Measurements from ENCODE around the gene BCAS3. TPM values are rescaled to one million over a fixed set of nuclear protein-coding genes. Genes with fewer than 3 reads are reported as not detected.
A peak's percentile ranks its signal among the peaks of the same experiment; 100 is the strongest.

BCAS3 gene
- total RNA-seq, 1 donor from 2014 or later: 29.6 TPM

DNA sequence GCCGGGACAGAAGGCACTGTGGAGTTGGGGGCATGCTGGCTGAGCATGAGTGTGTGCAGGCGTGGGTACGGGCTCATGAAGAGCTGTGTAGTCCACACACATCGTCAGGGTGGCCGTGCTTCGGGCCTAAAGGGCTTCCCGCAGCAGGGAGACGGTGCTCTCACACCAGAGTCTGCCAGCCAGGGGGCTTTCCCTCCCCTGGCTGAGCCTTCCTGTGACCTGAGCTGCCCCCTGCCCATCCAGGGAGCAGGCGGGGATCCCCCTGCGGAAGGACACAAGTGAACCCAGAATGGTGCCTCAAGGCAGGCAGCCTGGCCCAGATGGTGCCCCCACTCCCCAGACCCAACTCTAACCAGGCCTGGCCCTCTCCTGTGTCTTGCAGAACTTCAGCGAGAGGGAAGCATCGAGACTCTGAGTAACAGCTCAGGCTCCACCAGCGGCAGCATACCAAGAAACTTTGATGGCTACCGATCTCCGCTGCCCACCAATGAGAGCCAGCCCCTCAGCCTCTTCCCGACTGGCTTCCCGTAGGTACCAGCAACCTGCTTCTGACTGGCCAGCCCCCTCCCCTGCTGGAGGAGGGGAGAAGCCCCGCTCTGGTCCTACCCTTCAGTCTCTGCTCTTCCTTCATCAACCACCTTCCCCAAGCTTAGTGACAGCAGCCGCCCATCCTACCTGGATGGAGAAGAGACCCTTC, 714.1 kb downstream of the BCAS3 start:
- Histone ChIP-seq H3K4me1 (peaks cover 16% of the 10 kb centered on the region), H3K27ac (no peak overlapping the region), H3K4me3 (no peak overlapping the region), H3K9me3 (no peaks in the 10 kb centered on the region), H3K27me3 (ENCODE audit: low read depth) (peaks cover 16% of the 10 kb centered on the region), H3K36me3 (no peaks in the 10 kb centered on the region)
- DNase-seq: no peak
- no peak for ATAC-seq
- TF ChIP-seq, protein P1, sequence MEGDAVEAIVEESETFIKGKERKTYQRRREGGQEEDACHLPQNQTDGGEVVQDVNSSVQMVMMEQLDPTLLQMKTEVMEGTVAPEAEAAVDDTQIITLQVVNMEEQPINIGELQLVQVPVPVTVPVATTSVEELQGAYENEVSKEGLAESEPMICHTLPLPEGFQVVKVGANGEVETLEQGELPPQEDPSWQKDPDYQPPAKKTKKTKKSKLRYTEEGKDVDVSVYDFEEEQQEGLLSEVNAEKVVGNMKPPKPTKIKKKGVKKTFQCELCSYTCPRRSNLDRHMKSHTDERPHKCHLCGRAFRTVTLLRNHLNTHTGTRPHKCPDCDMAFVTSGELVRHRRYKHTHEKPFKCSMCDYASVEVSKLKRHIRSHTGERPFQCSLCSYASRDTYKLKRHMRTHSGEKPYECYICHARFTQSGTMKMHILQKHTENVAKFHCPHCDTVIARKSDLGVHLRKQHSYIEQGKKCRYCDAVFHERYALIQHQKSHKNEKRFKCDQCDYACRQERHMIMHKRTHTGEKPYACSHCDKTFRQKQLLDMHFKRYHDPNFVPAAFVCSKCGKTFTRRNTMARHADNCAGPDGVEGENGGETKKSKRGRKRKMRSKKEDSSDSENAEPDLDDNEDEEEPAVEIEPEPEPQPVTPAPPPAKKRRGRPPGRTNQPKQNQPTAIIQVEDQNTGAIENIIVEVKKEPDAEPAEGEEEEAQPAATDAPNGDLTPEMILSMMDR (IDR thresholded peaks at IDR 0.05): no peak
- intact Hi-C loops (cut with DNase I): no loop called here

- intact Hi-C loops (cut with DNase I): no loop called here
- Histone ChIP-seq H3K9me3 (no peaks in the 10 kb centered on the region), H3K36me3 (no peaks in the 10 kb centered on the region), H3K27me3 (ENCODE audit: low read depth) (peaks cover 25% of the 10 kb centered on the region), H3K4me3 (no peak overlapping the region), H3K4me1 (peaks cover 22% of the 10 kb centered on the region), H3K27ac (no peak overlapping the region)
- TF ChIP-seq, protein P1 (IDR thresholded peaks at IDR 0.05): no peak
- DNase-seq (no peak), ATAC-seq (no peak)
Observed at GRCh38 chr17:61392679-61393078, 715.0 kb downstream of the BCAS3 start.

DNA sequence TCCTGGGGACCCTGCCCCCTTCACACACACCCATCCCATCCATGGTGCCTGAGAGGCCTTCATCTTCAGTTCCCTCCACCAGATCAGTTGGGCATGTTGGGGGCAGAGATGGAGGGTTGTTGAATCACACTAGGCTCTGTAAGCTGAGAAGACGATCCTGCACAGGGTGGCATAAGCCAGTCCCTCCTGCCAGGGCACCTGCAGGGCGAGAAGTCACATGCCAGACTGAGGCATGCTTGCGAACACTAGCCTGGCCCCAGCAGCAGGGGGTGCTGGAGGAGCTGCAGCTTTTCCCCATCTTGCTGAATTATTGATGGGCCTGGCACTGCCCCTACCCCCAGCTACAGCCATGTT, 715.9 kb downstream of the BCAS3 start:
- H3K4me3 ChIP-seq: no peak overlapping the region
- peaks cover 29% of the 10 kb centered on the region for H3K4me1 ChIP-seq
- H3K9me3 ChIP-seq: no peaks in the 10 kb centered on the region
- intact Hi-C loops (cut with DNase I): no loop called here
- ATAC-seq: no peak
- no peak for DNase-seq
- no peaks in the 10 kb centered on the region for H3K36me3 ChIP-seq
- no peak overlapping the region for H3K27ac ChIP-seq
- TF ChIP-seq, protein P1 (IDR thresholded peaks at IDR 0.05): peak; percentile 20
- H3K27me3 ChIP-seq (ENCODE audit: low read depth): peaks cover 32% of the 10 kb centered on the region

DNA sequence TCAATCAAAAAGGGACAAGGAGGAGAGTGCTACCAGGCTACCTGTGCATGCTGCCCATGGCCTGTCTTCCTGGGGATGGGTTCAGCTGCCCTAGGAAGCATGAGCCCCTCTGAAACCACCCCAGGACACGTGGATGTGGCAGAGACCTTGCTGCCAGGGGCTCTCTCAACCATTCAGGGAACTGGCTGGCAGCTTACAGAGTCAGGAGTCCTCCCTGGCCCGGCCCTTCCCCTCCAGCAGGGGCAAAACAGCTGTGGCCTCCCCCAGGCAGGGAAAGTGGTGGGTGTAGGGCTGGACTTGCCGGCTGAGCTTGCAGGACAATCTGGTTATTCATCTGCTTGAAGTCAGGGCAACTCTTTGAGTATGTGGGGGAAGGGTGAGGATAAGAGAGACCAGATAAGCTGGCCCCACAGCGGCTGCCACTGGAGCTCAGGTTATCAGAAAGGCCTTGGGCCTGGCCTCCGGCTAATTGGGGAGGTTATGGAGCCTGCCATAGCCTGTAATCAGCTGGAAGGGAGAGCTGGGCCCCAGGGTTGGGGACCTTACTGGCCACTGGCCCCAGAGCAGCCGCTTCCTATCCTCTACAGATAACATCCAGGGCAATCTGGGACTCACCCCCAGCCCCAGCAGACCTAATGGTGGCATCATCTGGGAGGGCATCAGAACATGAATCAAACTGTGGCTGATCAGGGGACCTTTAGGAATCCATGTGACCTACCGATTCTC, 716.4 kb downstream of the BCAS3 start:
- no peaks in the 10 kb centered on the region for H3K36me3 ChIP-seq
- peaks cover 37% of the 10 kb centered on the region for H3K27me3 ChIP-seq (ENCODE audit: low read depth)
- intact Hi-C loops (cut with DNase I): no loop called here
- no peaks in the 10 kb centered on the region for H3K9me3 ChIP-seq
- H3K4me3 ChIP-seq: no peak overlapping the region
- ATAC-seq (no peak), DNase-seq (peak; percentile 38)
- H3K4me1 ChIP-seq: peaks cover 33% of the 10 kb centered on the region
- TF ChIP-seq, protein P1 (IDR thresholded peaks at IDR 0.05): no peak
- peak overlapping the region; percentile 89 for H3K27ac ChIP-seq

- Histone ChIP-seq H3K4me1 (peaks cover 34% of the 10 kb centered on the region), H3K27ac (peak overlapping the region; percentile 89), H3K27me3 (ENCODE audit: low read depth) (peaks cover 44% of the 10 kb centered on the region), H3K9me3 (no peaks in the 10 kb centered on the region), H3K4me3 (peak overlapping the region; percentile 67), H3K36me3 (no peaks in the 10 kb centered on the region)
- intact Hi-C loops (cut with DNase I): no loop called here
- TF ChIP-seq, protein P1 (IDR thresholded peaks at IDR 0.05): no peak
- DNase-seq (peak; percentile 46), ATAC-seq (no peak)
Observed at GRCh38 chr17:61394630-61395408, 717.2 kb downstream of the BCAS3 start.
